Large intestine (tissue), 3 donors: ENCODE measurements around the gene IGLL1. TPM values are rescaled to one million over a fixed set of nuclear protein-coding genes. Genes with fewer than 3 reads are reported as not detected.
A peak's percentile ranks its signal among the peaks of the same experiment; 100 is the strongest.
"Not testable (repeated sequence)": the region's sequence is repeated elsewhere in the genome, so short reads cannot be mapped to it uniquely, and the experiment has no call there.

Experiments
- DNase-seq, 2 donors: peaks; one replicate each; pipeline versions ENCODE4 v3.0.0 to v3.0.0-alpha.2; 2013
- H3K27ac ChIP-seq: one replicate; pipeline ENCODE4 v1.5.1; 2013; ENCODE audit warnings: low read length
- H3K27me3 ChIP-seq: 2 replicates; pipeline ENCODE4 v1.6.1; 2013; ENCODE audit warnings: low read length; ENCODE audit not compliant: control insufficient read depth, insufficient read depth
- H3K36me3 ChIP-seq: 2 replicates; pipeline ENCODE4 v1.6.1; 2013; ENCODE audit warnings: low read length; ENCODE audit not compliant: control insufficient read depth, insufficient read depth
- H3K4me1 ChIP-seq: one replicate; pipeline ENCODE4 v1.6.1; 2013; ENCODE audit warnings: low read length; ENCODE audit not compliant: control insufficient read depth, insufficient read depth
- H3K4me3 ChIP-seq: one replicate; pipeline ENCODE4 v1.5.1; 2013; ENCODE audit warnings: low read length
- H3K9me3 ChIP-seq: one replicate; pipeline ENCODE4 v1.6.1; 2013; ENCODE audit warnings: mild to moderate bottlenecking, low read depth, low read length, moderate library complexity; ENCODE audit not compliant: control insufficient read depth
- WGBS: methylation state at CpG from one replicate; pipeline ENCODE4 v1.1.5; 2013; ENCODE audit warnings: low lambda C conversion rate; ENCODE audit not compliant: insufficient coverage; 5-methylcytosine and 5-hydroxymethylcytosine counted together
- polyA plus RNA-seq: library from polyadenylated mRNA; unstranded; fragments of 120-200 nt; gene quantifications from one replicate; pipeline ENCODE4 v1.2.1, GENCODE V29; 2013

IGLL1 gene
- polyA plus RNA-seq, 1 donor: 0.60 TPM

DNA sequence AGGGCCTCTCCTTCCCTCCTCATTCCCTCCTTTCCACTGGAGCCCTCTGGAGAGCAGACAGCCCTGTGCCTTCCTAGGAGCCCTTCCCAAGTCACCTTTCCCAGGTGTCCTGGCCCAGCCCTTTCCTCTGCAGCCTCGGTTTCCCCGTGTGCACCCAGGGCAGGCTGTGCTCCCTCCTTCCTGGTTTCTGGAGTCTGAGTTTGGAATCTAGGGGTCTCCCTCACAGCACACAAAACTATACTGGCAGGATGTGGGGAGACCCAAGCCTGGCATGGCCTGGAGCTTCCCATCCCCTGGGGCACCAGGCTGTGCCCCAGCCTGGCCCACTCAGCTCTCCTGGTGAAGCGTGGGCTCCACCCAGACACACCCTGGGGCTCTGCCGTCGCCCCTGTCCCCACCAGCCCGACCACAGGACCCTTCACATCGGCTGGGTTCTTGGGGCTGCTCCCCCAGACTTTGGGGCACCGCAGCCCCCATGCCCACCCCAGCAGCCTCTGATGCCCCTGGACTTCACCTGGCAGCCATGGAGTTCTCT, 6.3 kb downstream of the IGLL1 start:
- H3K9me3 ChIP-seq, H3K27ac ChIP-seq, H3K4me3 ChIP-seq, H3K36me3 ChIP-seq, H3K27me3 ChIP-seq, H3K4me1 ChIP-seq, DNase-seq: not testable (repeated sequence)
- WGBS: no CpG with 5 or more reads among the region's 8 CpGs

DNA sequence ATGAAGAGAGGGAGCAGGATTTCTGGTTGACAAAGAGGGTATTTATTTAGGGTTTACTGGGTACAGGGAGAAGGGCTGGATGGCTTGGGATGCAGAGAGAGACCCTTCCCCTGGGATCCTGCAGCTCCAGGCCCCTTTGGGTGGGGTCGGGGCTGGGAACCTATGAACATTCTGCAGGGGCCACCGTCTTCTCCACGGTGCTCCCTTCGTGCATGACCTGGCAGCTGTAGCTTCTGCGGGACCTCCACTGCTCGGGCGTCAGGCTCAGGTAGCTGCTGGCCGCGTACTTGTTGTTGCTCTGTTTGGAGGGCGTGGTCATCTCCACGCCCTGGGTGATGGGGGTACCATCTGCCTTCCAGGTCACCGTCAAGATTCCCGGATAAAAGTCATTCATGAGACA, 7.0 kb downstream of the IGLL1 start:
- no CpG with 5 or more reads among the region's 13 CpGs for WGBS
- H3K27ac ChIP-seq, H3K4me3 ChIP-seq, H3K36me3 ChIP-seq, H3K4me1 ChIP-seq, DNase-seq, H3K27me3 ChIP-seq, H3K9me3 ChIP-seq: not testable (repeated sequence)

DNA sequence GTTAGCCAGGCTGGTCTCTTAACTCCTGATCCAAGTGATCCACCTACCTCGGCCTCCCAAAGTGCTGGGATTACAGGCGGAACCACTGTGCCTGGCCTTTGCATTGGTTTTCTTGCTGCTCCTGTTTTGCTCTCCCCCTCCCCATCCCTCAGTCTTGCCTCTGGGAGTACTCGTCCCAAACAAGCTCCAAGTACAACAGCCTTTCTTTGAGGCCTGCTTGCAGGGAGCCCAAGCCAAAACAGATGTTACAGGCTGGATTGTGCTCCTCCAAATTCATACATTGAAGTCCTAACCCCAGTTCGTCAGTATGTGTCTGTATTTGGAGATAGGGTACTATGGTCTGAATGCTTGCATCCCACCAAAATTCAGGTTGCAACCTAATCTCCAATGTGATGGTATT, 8.6 kb downstream of the IGLL1 start:
- H3K27ac ChIP-seq: no peak overlapping the region
- H3K4me1 ChIP-seq: no peaks in the 10 kb centered on the region
- no peaks in the 10 kb centered on the region for H3K9me3 ChIP-seq
- no CpG with 5 or more reads among the region's 4 CpGs for WGBS
- H3K4me3 ChIP-seq: no peak overlapping the region
- no peaks in the 10 kb centered on the region for H3K36me3 ChIP-seq
- H3K27me3 ChIP-seq: peaks cover 3% of the 10 kb centered on the region
- no peak for DNase-seq

GRCh38 chr22:23570681-23571080, 9.4 kb downstream of the IGLL1 start:
- H3K9me3 ChIP-seq: no peaks in the 10 kb centered on the region
- peaks cover 8% of the 10 kb centered on the region for H3K27me3 ChIP-seq
- DNase-seq: no peak
- H3K4me3 ChIP-seq: no peak overlapping the region
- no CpG with 5 or more reads among the region's 8 CpGs for WGBS
- peaks cover 1% of the 10 kb centered on the region for H3K4me1 ChIP-seq
- no peaks in the 10 kb centered on the region for H3K36me3 ChIP-seq
- no peak overlapping the region for H3K27ac ChIP-seq

GRCh38 chr22:23569716-23570115, 10.4 kb downstream of the IGLL1 start:
- Histone ChIP-seq H3K9me3 (no peaks in the 10 kb centered on the region), H3K4me1 (peaks cover 6% of the 10 kb centered on the region), H3K36me3 (no peaks in the 10 kb centered on the region), H3K4me3 (no peak overlapping the region), H3K27me3 (peaks cover 13% of the 10 kb centered on the region), H3K27ac (no peak overlapping the region)
- WGBS: no CpG with 5 or more reads among the region's 10 CpGs
- no peak for DNase-seq

- no CpG with 5 or more reads among the region's 8 CpGs for WGBS
- DNase-seq: no peak
- Histone ChIP-seq H3K27ac (no peak overlapping the region), H3K4me3 (no peak overlapping the region), H3K27me3 (peaks cover 13% of the 10 kb centered on the region), H3K4me1 (peaks cover 6% of the 10 kb centered on the region), H3K36me3 (no peaks in the 10 kb centered on the region), H3K9me3 (no peaks in the 10 kb centered on the region)
Measured at GRCh38 chr22:23569291-23569690, 10.8 kb downstream of the IGLL1 start.

DNA sequence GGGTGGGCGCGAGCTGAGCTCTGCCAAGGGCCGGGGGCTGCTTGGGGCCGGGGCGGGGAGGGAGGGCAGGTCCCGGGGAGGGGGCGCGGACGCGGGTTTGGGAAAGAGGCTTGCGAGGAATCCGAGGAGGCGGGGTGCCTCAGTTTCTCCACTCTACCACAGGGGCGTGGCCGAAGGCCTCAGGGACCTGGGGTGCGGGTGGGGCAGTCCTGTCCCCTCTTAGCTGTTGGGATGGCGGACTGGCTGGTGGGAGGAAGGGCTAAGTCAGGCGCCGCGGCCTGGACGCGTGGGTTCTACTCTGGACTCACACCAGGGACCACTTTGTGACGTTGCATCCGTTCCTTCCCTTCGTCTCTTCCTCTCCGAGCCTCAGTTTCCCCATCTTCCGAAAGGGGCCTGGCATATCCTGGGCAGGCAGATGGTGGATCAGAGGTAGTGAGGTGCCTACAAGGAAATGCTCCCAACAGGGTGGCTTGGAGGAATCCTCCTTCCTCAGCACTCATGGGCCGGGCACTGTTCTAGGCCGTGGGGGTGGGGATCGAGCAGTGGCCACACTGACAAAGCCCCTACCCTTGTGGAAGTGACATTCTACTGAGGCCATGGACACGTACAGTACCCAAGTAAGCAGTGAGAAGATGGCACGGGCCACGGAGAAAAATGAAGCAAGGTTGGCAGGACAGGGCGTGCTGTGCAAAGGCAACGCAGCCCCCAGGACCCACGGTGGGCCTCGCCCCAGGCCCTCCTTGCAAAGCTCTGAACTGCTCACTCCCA, 13.2 kb downstream of the IGLL1 start:
- peaks cover 6% of the 10 kb centered on the region for H3K4me1 ChIP-seq
- no peak overlapping the region for H3K4me3 ChIP-seq
- H3K27me3 ChIP-seq: peaks cover 13% of the 10 kb centered on the region
- no CpG with 5 or more reads among the region's 37 CpGs for WGBS
- H3K27ac ChIP-seq: no peak overlapping the region
- DNase-seq: no peak
- H3K36me3 ChIP-seq: no peaks in the 10 kb centered on the region
- H3K9me3 ChIP-seq: no peaks in the 10 kb centered on the region

DNA sequence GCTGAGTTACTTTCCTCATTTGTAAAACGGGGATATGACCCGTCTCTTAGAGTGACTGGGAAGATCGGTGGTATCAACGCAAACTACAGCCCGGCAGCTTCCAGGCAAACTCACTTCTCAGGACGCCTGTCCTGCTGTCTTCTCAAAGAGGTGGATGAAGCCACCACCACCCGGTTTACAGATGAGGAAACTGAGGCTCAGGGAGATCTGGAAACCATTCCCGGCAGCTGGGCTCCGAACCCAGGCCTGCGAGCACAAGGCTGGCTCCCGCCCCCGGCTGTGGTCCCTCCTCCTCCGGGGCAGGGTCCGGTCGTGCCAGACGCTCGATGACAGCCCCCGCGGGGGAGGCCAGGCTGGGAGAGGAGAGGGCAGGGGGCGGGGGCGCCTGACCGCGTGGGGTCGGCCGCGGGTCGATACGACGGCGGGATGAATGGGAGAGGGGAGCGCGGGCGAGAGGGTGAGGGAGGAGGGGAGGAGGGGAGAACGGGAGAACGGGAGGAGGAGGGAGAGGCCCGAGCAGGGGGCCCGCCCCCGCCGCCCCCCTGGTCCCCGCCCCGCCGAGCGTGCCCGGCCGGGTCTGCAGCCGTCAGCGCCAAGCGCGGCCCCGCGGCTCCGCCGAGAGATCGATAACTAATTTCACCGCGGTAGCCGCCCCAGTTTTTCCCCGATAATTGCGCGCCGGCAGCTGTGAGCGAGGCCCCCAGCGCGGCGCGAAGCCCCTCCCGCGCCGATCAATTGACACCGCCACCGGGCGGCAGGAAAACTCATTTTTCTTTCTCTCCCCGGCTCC, 14.0 kb downstream of the IGLL1 start:
- Histone ChIP-seq H3K36me3 (no peaks in the 10 kb centered on the region), H3K4me3 (peak overlapping the region; percentile 35), H3K9me3 (no peaks in the 10 kb centered on the region), H3K27ac (no peak overlapping the region), H3K27me3 (peaks cover 13% of the 10 kb centered on the region), H3K4me1 (peaks cover 6% of the 10 kb centered on the region)
- peak; percentile 26 to 63 for DNase-seq
- no CpG with 5 or more reads among the region's 73 CpGs for WGBS

GRCh38 chr22:23565305-23565914, 14.7 kb downstream of the IGLL1 start:
- no CpG with 5 or more reads among the region's 11 CpGs for WGBS
- DNase-seq: peak in 1 of 2 donors; percentile 26

DNA sequence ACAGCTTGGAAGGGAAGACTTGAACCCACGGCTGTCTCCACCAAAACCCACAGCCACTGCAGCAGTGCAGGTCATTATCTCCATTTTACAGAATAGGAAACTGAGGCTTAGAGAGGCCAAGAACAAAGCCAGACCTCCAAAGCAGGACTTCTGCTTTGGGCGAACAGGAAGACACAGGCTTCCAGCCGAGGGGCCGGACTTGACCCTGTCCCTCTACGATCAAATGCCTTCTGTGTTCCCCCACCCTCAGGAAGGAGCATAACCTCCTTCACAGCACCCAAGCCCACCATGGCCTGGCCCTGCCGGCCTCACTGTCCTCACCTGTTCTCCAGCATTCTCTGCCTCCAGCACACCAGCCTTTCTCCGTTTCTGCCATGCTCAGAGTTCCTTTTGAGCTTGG, 15.8 kb downstream of the IGLL1 start:
- no CpG with 5 or more reads among the region's 7 CpGs for WGBS
- no peak for DNase-seq
- Histone ChIP-seq H3K36me3 (no peaks in the 10 kb centered on the region), H3K9me3 (no peaks in the 10 kb centered on the region), H3K4me3 (no peak overlapping the region), H3K4me1 (peaks cover 6% of the 10 kb centered on the region), H3K27ac (no peak overlapping the region), H3K27me3 (peaks cover 13% of the 10 kb centered on the region)

More at GRCh38 chr22:23565305-23565914, 14.7 kb downstream of the IGLL1 start:
- Histone ChIP-seq H3K9me3 (no peaks in the 10 kb centered on the region), H3K27me3 (peaks cover 13% of the 10 kb centered on the region), H3K36me3 (no peaks in the 10 kb centered on the region), H3K4me1 (peaks cover 6% of the 10 kb centered on the region), H3K27ac (no peak overlapping the region), H3K4me3 (peak overlapping the region; percentile 35)
